GM18870 (cell line): Measurements from ENCODE around the gene ADH1C.
"Not testable (repeated sequence)": the region's sequence is repeated elsewhere in the genome, so short reads cannot be mapped to it uniquely, and the experiment has no call there.

Source experiments
- ATAC-seq: cut with Tn5 transposase; IDR thresholded peaks from one replicate; pipeline ENCODE4 v1.9.1; 2021; ENCODE audit warnings: moderate library complexity; ENCODE audit not compliant: unreplicated experiment

Gene ADH1C

DNA sequence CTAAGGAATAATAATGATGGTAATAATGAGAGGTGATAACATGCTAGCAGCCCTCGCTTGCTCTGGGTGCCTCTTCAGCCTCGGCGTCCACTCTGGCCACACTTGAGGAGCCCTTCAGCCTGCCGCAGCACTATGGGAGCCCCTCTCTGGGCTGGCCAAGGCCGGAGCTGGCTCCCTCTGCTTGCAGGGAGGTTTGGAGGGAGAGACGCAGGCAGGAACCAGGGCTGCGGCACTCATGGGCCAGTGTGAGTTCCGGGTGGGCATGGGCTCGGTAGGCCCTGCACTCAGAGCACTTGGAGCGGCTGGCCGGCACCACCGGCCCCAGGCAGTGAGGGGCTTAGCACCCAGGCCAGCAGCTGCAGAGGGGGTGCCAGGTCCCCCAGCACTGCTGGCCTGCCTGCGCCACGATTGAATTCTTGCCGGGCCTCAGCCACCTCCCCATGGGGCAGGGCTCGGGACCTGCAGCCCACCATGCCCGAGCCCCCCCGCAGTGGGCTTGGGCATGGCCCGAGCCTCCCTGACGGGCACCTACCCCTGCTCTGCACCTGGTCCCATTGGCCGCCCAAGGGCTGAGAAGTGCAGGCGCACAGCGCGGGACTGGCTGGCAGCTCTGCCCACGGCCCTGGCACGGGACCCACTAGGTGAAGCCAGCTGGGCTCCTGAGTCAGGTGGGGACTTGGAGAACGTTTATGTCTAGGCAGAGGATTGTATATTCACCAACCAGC lies 7.1 kb upstream of the ADH1C start:
- ATAC-seq: no peak

DNA sequence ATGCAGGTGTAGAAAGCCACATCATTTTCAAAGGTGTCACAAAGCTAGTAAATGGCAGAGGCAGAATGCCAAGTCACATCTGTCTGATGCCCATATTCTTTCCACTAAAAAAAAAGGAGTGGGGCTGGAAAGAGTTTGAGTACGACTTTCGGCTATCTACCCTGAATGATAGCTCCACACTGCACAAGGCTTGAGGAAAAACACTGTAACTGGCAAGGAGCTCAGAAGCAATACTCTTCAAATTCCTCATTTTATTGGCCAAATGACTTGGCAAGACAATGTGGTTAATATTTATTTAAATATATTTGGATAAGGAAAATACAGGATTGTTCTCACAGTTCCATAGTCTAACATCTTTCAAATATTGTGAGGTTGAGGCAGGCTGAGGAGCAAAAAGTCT lies 5.4 kb upstream of the ADH1C start:
- no peak for ATAC-seq

DNA sequence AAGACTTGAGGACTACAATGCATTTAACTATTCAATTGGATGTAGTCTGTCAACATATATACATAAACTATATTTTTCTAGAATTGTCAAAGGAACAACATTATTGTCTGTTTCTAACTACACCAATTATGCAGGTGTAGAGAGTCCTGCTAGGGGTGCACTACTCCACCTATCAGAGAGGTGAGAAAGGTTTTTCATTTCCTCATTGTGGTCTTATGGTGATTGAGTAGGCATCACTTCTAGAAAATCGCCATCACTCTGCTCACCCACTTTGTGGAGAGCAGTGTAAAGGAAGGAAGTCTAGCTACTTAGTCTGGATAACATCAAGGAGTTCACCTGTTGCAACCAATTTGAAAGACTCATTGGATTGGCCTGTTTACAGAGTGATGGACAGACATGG lies 4.4 kb upstream of the ADH1C start:
- ATAC-seq: peak; percentile 85

DNA sequence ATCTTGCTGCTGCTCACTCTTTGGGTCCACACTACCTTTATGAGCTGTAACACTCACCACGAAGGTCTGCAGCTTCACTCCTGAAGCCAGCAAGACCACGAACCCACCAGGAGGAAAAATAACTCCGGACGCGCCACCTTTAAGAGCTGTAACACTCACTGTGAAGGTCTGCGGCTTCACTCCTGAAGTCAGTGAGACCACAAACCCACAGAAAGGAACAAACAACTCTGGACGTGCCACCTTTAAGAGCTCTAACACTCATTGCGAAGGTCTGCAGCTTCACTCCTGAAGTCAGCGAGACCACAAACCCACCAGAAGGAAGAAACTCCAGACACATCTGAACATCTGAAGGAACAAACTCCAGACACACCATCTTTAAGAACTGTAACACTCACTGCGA lies 3.6 kb upstream of the ADH1C start:
- ATAC-seq: not testable (repeated sequence)

DNA sequence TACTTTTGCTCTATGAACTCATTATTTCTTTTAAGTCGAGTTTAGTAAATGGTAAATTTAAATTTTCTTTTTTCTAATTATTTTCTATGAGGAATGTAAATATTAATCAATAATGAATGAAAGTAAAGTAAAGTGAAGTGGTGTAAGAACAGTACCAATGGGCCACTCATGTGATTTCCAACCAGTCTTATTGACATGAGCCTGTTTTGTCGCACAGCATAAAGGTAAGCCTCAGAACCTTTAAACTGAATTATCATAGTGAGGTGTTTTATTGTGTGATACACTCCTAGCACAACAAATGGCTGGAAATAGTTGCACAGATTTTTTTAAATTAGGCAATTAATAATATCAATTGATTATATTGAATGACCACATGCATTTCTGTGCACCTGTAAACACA lies 1.1 kb downstream of the ADH1C start:
- ATAC-seq: no peak

DNA sequence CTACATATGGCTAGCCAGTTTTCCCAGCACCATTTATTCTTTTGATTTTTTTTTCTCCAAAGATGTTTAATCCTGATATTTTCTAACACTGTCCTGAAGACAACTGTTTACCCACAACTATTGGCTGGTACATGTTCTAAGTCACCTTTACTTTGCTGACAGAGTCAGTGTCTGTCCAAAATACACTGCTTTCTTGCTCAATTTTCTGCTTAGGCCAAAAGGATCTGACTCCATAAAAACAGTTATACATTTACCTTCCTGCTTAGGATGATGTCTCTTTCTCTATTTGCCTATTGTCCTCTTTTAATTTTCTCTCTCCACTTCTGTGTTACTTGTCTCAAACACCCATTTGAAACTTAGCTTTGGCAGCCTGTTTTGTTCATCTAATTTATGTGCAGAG lies 3.2 kb downstream of the ADH1C start:
- no peak for ATAC-seq

DNA sequence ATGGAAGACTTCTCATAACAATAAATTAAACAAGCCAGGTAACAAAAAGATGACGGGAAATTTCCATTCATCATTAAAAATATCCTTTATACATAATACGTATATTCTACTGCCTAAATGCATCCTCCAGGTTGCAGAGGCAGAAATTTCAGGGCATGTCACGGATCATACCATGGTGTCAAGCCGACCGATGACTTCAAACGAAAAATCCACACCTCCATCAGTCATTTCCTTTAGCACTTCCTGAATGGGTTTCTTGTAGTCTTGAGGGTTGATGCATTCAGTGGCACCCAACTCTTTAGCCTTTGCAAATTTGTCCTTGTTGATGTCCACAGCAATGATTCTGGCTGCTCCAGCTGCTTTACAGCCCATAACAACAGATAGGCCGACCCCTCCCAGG lies 9.9 kb downstream of the ADH1C start:
- not testable (repeated sequence) for ATAC-seq

DNA sequence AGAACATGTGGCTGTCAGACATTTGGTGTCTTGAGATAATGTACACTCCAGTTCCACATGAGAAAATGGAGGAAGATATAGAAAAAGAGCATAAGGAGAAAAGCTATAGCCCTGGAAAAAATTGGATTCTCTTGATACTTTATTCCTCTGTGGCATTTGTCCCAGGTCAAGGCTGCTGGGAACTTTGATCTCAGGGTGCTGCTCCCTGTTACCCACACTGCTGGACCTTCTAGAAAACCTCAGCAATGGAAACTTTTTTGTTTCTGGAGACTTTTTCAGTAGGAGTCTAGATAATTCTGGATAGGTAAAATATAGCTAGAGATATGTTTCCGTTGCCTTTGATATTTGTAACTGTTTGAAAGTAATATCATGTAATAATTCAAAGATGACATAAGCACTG lies 11.1 kb downstream of the ADH1C start:
- no peak for ATAC-seq

DNA sequence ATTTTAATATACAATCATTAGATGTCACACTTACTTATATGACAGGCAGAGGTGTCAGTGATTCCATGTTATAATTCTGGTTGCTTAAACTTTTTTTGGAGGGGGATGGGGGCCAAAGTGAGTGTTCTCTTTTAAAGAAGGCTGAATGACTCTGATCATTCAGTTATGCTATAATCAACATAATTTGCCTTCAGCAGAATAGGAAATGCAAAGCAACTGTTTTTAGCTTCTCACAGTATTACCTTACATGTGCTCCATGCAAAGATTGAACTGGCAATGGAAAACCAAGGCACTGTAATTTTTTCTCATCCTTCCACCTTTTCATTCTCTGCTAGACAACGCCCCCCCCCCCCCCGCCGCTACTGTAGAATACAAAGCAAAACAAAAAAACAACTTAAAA lies 13.4 kb downstream of the ADH1C start:
- no peak for ATAC-seq

DNA sequence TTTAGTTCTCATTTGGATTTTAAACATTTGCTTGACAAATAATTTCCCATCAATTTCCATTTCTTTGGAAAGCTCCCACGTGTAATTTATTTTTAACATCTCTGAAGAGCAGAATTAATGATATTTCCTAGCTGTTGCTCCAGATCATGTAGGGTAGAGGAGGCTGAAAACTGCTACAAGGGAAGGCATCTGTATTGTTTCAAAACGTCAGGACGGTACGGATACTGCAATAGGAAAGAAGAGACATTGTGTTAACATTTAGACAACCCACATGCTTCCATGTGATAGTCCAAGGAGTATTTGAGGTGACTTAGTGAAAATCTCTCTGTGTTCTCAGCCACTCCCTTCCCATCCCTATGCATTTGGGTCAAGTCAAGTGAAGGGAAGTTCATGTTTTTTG lies 16.0 kb downstream of the ADH1C start:
- ATAC-seq: no peak

DNA sequence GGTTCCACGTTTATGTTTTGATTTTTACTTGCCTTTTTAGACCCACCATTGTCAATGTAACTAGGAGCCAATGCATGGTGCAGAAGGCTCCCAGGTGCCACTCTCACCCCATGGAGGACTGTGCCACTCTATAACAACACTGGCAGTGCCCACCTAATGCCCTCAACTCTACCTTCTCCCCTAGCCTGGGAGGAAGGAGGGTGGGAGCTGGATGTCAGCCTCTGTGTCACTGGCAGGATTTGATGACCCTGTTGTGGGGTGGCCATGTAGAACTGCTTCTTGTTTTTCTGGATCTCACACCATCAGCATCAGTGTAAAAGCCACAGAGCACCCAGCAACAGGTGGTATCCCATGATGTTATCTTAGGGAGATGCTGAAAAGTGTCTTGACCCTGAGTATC lies 17.7 kb downstream of the ADH1C start:
- no peak for ATAC-seq

DNA sequence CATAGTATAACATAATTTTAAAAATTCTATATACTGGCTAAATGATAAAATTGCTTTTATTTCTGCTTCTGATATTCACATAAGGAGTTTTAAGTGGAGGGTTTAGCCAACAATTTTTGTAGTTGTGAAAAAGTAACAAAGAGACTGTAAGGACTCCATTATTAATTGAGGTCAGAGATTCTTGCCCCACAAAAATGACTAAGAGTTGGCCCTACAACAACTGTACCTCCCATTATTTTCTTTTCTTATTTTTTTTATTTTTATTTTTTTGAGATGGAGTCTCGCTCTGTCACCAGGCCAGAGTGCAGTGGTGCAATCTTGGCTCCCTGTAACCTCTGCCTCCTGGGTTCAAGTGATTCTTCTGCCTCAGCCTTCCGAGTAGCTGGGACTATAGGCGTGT lies 21.9 kb downstream of the ADH1C start:
- no peak for ATAC-seq

DNA sequence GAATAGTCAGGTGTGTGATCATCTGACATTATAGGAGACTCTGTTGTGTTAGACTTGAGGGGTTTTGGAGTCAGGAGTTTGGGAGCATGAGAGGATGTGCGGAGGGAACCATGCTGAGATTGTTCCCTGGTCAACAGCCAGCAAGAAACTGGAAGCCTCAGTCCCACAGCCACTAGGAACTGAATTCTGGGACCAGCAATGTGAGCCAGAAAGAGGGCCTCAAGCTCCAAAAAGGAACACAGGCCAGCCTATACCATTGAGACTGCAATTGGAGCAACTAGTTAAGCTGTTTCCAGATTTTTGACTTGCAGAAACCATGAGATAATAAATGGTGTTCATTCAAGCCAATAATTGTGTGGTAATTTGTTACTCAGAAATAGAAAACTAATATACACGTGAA lies 22.7 kb downstream of the ADH1C start:
- no peak for ATAC-seq

DNA sequence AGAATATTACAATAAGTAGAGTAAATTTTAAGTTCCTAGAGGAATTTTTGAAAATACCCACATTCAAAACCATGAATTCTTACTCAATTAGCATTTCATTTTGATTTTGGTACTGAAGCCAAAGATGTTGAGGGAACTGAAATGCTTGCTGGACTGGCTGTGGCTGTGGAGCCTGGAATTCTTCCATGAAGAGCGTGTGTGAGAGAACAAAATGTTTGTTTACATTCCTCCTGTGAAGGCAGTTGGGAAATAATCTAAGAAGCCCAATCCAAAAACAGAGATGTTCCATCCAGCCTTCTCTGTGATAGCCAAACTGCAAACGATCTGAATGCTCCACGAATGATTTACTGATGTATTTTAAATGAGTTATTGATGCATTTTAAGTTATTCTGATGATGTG lies 27.6 kb downstream of the ADH1C start:
- no peak for ATAC-seq

DNA sequence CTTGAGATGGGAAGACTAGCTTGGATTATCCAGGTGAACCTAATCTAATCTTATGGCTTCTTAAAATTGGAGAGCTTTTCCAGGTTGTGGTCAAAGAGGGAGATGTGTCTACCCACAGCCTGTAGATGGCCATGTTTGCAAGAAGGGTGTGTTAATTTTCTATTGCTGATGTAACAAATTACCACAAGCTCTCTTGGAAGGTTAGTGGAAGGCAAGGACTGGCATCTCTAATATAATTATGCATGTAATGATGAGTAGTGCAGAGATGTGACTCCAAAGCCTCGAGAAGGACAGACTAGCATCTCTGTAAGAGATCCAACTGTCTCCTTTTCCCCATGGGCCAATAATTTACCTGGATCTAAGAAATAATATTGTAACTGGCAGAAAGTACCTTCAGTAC lies 28.2 kb downstream of the ADH1C start:
- no peak for ATAC-seq

DNA sequence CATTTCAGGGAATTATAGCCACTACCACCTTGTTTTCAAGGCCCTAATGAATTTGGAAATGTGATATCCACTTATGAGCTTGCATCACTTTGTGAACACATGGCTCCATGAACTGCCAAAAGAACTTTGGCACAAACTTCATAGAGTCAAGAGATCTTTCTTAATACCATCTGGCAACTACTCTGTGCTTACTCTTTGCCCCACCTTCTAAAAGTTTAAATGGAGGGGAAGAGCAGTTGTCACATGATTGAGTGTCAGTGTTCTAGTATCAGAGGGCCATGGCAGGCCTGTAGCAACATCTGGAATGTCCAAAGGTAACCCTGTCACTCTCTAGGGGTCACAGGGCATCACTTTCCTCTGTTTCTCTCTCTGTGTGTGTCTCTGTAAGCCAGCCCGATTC lies 28.8 kb downstream of the ADH1C start:
- no peak for ATAC-seq

DNA sequence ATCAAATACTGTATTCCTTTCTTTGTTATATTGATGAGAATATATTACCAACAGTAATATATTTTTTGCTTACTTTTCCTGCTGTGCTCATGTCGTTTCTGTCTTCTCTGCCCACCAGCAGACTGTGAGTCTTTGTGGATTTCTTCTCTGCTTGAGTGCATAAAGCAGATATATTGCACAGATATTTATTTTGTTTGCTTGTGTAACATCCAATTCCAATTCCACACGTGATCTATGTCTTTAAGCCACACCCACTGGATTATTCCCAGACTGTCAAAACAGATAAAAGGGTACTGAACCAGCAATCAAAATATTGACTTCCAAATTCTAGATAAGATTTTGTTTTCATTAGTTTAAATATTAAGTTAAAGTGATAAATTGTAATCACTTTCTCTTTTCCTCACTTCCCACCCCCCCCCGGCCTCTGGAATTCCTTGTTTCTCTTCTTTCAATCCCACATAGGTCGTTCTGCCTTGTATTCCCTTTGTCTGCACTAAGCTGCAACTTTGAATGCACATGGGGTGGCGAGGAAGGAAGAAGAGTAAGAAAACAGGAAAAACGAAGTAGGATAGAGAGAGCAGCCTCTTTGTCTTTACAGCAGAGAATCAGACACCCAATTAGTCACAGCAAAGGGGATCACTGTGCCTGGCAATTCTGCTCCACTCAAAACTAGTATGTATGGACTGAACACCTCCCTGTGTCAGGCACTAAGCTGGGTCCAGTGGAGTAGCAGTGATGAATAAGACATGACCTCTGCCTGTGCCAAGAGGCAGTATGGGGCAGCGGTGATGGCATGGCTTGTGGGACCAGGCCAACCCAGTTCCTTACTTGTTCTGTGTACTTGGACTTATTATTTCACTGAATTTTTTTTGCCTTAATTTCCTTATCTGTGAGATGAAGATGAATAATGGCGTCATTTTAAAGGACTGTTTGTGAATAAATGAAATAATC lies 31.0 kb downstream of the ADH1C start, which contains the start of gene ADH1B:
TSS of gene ADH1B (minus strand) at position 161 of the 951 bp plus-strand sequence. CDS start at position 91, 70 bp downstream.
- no peak for ATAC-seq

DNA sequence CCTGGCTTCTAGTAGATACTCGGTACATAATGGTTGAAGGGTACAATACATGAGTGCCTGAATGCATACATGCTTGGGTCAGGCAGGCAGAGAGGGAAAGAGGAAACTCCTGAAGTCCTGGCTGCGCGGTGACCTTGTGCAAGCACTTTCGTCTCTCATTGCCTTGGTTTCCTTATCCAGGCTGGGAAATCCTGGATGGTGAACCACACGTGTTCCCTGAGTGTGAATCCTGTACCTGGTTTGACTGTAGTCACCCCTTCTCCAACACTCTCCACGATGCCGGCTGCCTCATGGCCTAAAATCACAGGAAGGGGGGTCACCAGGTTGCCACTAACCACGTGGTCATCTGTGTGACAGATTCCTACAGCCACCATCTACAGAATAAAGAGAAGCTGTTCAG lies 34.7 kb downstream of the ADH1C start:
- not testable (repeated sequence) for ATAC-seq

DNA sequence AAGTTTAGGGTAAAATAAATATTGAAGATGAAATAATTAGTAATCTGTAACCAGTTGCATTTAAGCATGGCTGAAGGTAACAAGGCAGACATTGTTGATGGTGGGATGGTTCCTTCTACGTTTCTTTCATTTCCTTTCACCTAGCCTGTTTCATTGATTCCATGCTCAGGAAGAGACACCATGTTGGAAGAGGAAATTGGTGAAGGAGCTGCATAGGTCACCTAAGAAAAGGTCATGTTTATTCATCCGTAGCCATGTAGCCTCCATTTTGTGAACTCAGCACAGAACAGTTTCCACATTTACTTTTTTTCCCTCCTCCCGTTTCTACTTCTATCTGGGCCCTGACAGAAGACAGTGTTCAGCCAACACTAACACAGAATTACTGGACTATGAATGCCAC lies 35.2 kb downstream of the ADH1C start:
- ATAC-seq: no peak

DNA sequence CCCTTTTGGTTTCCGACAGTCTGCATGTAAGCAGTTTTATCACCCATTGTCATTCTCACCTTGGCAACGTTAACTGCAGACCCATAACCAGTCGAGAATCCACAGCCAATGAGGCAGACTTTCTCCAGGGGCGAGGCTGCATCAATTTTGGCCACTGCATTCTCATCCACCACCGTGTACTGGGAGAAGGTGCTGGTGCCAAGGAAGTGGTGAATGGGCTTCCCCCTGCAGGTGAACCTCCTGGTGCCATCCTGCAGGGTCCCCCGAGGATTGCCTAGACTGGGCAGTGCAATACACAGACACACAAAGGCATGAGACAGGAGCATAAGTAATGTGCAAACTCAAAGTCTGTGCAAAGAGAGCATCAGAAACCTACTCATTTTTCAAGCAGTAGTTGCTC lies 36.7 kb downstream of the ADH1C start:
- no peak for ATAC-seq

DNA sequence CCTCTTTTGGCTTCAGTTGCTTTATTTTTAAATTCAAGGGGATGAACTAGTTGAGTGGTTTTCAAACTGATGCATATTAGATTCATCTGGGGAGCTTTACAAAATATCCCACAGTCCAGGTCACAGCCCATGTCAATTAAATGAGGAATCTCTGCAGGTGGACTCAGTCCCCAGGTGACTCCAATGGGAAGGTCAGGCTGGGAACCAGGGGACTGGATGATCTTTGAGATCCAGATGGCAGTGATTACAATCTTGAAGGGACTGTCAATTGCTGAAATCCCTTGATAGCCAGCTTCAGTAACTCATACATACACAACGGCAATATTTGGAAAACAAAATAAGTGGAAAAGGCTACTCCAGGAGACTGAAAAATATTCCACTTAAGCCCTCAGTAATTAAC lies 38.3 kb downstream of the ADH1C start:
- ATAC-seq: no peak

DNA sequence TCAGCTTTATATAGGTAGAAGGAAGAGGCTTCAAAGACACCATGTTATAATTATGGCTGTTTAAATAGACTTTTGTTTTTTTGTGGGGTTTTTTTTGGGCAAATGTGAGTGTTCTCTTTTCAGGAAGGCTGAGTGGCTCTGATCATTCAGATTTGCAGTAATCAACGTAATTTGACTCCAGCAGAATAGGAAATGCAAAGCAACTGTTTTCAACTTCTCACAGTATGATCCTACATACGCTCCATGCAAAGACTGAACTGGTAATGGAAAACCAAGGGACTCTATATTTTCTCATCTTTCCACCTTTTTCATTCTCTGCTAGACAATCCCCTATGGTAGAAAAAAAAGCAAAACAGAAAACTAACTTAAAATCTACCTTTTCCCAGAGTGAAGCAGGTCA lies 42.2 kb downstream of the ADH1C start:
- ATAC-seq: no peak
